ENCODE results near the gene ZDHHC17. TPM values are rescaled to one million over a fixed set of nuclear protein-coding genes. Genes with fewer than 3 reads are reported as not detected.

Gene ZDHHC17
- total RNA-seq, 1 experiment from 2014 or later, result 26.3 TPM

GRCh38 chr12:76757694-76758093, 6.2 kb upstream of the ZDHHC17 start:
- Histone ChIP-seq H3K36me3 (ENCODE audit: control insufficient read depth, insufficient read depth, low read length) (no peaks in the 10 kb centered on the region), H3K4me1 (ENCODE audit: control insufficient read depth, insufficient read depth, low read length) (peaks cover 1% of the 10 kb centered on the region; the same call in 1 of the 2 replicates), H3K27ac (ENCODE audit: low read length) (no peak overlapping the region), H3K9me3 (ENCODE audit: control insufficient read depth, insufficient read depth, low read depth, low read length) (no peaks in the 10 kb centered on the region), H3K4me3 (ENCODE audit: low read depth in 2 of 2, low read length in 2 of 2) (no peak overlapping the region), H3K27me3 (ENCODE audit: control insufficient read depth, insufficient read depth, low read length) (no peaks in the 10 kb centered on the region)
- TF ChIP-seq SIN3A (IDR thresholded peaks at IDR 0.05; ENCODE audit: borderline replicate concordance, insufficient read depth, low read depth, low read length) (no peak), POLR2AphosphoS5 (IDR thresholded peaks at IDR 0.05; ENCODE audit: low read depth, low read length) (no peak), REST (IDR thresholded peaks at IDR 0.05; ENCODE audit: insufficient read depth in 1 of 2, low read depth in 2 of 2, low read length in 1 of 2) (no peak), TCF7L2 (IDR thresholded peaks at IDR 0.05; ENCODE audit: low read depth, low read length) (no peak)
- TF ChIP-seq, protein P1, sequence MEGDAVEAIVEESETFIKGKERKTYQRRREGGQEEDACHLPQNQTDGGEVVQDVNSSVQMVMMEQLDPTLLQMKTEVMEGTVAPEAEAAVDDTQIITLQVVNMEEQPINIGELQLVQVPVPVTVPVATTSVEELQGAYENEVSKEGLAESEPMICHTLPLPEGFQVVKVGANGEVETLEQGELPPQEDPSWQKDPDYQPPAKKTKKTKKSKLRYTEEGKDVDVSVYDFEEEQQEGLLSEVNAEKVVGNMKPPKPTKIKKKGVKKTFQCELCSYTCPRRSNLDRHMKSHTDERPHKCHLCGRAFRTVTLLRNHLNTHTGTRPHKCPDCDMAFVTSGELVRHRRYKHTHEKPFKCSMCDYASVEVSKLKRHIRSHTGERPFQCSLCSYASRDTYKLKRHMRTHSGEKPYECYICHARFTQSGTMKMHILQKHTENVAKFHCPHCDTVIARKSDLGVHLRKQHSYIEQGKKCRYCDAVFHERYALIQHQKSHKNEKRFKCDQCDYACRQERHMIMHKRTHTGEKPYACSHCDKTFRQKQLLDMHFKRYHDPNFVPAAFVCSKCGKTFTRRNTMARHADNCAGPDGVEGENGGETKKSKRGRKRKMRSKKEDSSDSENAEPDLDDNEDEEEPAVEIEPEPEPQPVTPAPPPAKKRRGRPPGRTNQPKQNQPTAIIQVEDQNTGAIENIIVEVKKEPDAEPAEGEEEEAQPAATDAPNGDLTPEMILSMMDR (IDR thresholded peaks at IDR 0.05), result no peak
- intact Hi-C loops (cut with micrococcal nuclease; ENCODE audit: unreplicated experiment), result no loop called here
- no peak for ATAC-seq
- ChIA-PET CTCF (no interaction called here), POLR2A (no interaction called here)
- no peak for DNase-seq (ENCODE audit: low read depth, low spot score)
- in situ Hi-C loops (cut with HindIII; ENCODE audit: low pct_unique_long_range_greater_than_20kb, low sequenced_read_pairs), result no loop called here
- BruUV-seq (replicated peaks), result no TSS peak

DNA sequence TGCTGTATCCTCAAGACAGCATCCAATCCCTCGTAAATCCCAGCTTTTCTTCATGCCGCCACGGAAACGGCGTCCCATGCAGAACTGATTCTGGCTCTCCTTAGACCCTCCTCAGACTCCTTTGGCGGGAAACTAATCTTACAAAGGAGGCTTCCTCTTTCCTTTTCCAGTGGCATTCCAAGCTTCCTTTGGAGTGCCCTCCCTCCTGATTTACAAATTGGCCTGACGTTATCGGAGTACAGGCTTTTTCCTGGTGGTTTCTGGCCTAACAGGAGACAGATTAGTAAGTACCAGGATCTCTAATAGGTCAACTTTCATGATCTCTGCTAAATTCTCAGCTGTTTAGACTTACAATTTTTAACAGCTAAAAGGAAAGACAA, 1.3 kb upstream of the ZDHHC17 start:
- DNase-seq (ENCODE audit: low read depth, low spot score) (no peak), ATAC-seq (no peak)
- Histone ChIP-seq H3K27me3 (ENCODE audit: control insufficient read depth, insufficient read depth, low read length) (no peaks in the 10 kb centered on the region), H3K4me3 (ENCODE audit: low read depth in 2 of 2, low read length in 2 of 2) (peak overlapping the region; percentile 76 to 81), H3K36me3 (ENCODE audit: control insufficient read depth, insufficient read depth, low read length) (no peaks in the 10 kb centered on the region; the same call in 1 of the 2 replicates), H3K9me3 (ENCODE audit: control insufficient read depth, insufficient read depth, low read depth, low read length) (no peaks in the 10 kb centered on the region), H3K4me1 (ENCODE audit: control insufficient read depth, insufficient read depth, low read length) (peaks cover 5% of the 10 kb centered on the region; the same call in 1 of the 2 replicates), H3K27ac (ENCODE audit: low read length) (peak overlapping the region; percentile 81)
- ChIA-PET POLR2A (no interaction called here), CTCF (no interaction called here)
- BruUV-seq (replicated peaks), result no TSS peak
- in situ Hi-C loops (cut with HindIII; ENCODE audit: low pct_unique_long_range_greater_than_20kb, low sequenced_read_pairs), result no loop called here
- TF ChIP-seq, protein P1 (IDR thresholded peaks at IDR 0.05), result no peak
- no peak for TF ChIP-seq SIN3A (IDR thresholded peaks at IDR 0.05; ENCODE audit: borderline replicate concordance, insufficient read depth, low read depth, low read length)
- no peak for TF ChIP-seq REST (IDR thresholded peaks at IDR 0.05; ENCODE audit: insufficient read depth in 1 of 2, low read depth in 2 of 2, low read length in 1 of 2)
- no peak for TF ChIP-seq TCF7L2 (IDR thresholded peaks at IDR 0.05; ENCODE audit: low read depth, low read length)
- TF ChIP-seq POLR2AphosphoS5 (IDR thresholded peaks at IDR 0.05; ENCODE audit: low read depth, low read length), result no peak
- intact Hi-C loops (cut with micrococcal nuclease; ENCODE audit: unreplicated experiment), result no loop called here

All from Panc1 (cell line).